MM.1S (cell line): ENCODE results near the gene TREML4.

Source experiments
- EZH2 ChIP-seq: fragments of 300-600 bp; sonication (generic); optimal IDR thresholded peaks from 2 replicates; pipeline ENCODE3; 2017; ENCODE audit warnings: low read depth, mild to moderate bottlenecking, antibody characterized with exemption, low read length, mixed read lengths
- EZH2phosphoT487 ChIP-seq: fragments of 300-600 bp; sonication (generic); IDR thresholded peaks from 2 replicates; pipeline ENCODE4 v1.6.1; 2018; ENCODE audit warnings: antibody characterized with exemption, low read length
- TF ChIP-seq, protein P1 (sequence below): fragments of 300-600 bp; sonication (generic); IDR thresholded peaks from 2 replicates; pipeline ENCODE4 v1.5.1; 2016; ENCODE audit warnings: antibody characterized with exemption, low read length, mixed read lengths

DNA sequence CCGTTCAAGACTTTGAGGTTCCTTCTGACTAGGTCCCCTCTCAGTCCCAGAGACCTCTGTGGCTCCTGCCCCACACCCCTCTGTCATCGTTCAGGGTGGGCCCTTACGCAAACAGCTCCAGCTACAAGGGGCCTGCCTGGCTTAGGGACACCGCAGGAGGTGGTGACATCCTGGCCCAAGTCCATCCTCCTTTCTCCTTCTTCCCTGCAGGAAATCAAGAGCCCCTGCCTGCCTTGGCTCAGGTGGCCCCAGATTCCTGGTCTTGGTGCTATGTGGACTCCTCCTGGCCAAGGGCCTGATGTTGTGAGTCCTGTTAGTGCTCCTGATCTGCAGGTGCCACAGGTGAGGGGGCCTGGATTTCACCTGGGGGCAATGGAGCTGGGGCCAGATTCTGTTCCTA, 8.1 kb downstream of the TREML4 start:
- TF ChIP-seq, protein P1, sequence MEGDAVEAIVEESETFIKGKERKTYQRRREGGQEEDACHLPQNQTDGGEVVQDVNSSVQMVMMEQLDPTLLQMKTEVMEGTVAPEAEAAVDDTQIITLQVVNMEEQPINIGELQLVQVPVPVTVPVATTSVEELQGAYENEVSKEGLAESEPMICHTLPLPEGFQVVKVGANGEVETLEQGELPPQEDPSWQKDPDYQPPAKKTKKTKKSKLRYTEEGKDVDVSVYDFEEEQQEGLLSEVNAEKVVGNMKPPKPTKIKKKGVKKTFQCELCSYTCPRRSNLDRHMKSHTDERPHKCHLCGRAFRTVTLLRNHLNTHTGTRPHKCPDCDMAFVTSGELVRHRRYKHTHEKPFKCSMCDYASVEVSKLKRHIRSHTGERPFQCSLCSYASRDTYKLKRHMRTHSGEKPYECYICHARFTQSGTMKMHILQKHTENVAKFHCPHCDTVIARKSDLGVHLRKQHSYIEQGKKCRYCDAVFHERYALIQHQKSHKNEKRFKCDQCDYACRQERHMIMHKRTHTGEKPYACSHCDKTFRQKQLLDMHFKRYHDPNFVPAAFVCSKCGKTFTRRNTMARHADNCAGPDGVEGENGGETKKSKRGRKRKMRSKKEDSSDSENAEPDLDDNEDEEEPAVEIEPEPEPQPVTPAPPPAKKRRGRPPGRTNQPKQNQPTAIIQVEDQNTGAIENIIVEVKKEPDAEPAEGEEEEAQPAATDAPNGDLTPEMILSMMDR: no peak
- no peak for TF ChIP-seq EZH2
- no peak for TF ChIP-seq EZH2phosphoT487
